ENCODE measurements around the gene INPP4A.
A peak's percentile ranks its signal among the peaks of the same experiment; 100 is the strongest.

Gene INPP4A

GRCh38 chr2:98441706-98442450, 2.8 kb upstream of the INPP4A start:
- TF ChIP-seq, protein P1, sequence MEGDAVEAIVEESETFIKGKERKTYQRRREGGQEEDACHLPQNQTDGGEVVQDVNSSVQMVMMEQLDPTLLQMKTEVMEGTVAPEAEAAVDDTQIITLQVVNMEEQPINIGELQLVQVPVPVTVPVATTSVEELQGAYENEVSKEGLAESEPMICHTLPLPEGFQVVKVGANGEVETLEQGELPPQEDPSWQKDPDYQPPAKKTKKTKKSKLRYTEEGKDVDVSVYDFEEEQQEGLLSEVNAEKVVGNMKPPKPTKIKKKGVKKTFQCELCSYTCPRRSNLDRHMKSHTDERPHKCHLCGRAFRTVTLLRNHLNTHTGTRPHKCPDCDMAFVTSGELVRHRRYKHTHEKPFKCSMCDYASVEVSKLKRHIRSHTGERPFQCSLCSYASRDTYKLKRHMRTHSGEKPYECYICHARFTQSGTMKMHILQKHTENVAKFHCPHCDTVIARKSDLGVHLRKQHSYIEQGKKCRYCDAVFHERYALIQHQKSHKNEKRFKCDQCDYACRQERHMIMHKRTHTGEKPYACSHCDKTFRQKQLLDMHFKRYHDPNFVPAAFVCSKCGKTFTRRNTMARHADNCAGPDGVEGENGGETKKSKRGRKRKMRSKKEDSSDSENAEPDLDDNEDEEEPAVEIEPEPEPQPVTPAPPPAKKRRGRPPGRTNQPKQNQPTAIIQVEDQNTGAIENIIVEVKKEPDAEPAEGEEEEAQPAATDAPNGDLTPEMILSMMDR (IDR thresholded peaks at IDR 0.05; ENCODE audit: extremely low read depth, missing control alignments), result no peak
- no peak for DNase-seq (ENCODE audit: low spot score)

- no peak for DNase-seq (ENCODE audit: low spot score)
These were observed 2.2 kb upstream of the INPP4A start for GRCh38 chr2:98442488-98442887.

GRCh38 chr2:98445177-98445682, 572 bp downstream of the INPP4A start:
- DNase-seq (ENCODE audit: low spot score), result peak; percentile 44
- TF ChIP-seq, protein P1 (IDR thresholded peaks at IDR 0.05; ENCODE audit: extremely low read depth, missing control alignments), result no peak

More at GRCh38 chr2:98442488-98442887, 2.2 kb upstream of the INPP4A start:
- TF ChIP-seq, protein P1 (IDR thresholded peaks at IDR 0.05; ENCODE audit: extremely low read depth, missing control alignments), result no peak

- TF ChIP-seq, protein P1 (IDR thresholded peaks at IDR 0.05; ENCODE audit: extremely low read depth, missing control alignments), result no peak
- peak; percentile 28 for DNase-seq (ENCODE audit: low spot score)
These were observed 1.3 kb downstream of the INPP4A start for GRCh38 chr2:98445683-98446581.

DNA sequence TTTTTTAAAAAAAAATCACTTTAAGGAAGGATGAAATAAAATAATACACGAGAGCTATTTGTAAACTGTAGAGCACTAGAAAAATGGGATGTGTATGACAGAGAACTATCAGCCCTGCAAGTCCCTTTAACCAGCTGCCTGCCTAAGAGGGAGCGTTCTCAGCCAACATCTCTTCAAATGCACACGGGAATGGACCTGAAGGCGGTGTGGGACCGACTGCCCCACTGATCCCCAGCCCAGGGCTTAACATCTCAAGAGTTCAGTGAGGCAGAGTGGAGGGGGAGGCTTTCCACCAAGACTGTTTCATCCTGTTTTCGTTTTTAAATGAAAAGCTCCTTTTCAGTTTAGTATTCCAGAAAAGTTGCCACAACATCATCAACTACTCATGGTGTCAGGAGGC, 2.2 kb downstream of the INPP4A start:
- no peak for DNase-seq (ENCODE audit: low spot score)
- TF ChIP-seq, protein P1 (IDR thresholded peaks at IDR 0.05; ENCODE audit: extremely low read depth, missing control alignments), result no peak

DNA sequence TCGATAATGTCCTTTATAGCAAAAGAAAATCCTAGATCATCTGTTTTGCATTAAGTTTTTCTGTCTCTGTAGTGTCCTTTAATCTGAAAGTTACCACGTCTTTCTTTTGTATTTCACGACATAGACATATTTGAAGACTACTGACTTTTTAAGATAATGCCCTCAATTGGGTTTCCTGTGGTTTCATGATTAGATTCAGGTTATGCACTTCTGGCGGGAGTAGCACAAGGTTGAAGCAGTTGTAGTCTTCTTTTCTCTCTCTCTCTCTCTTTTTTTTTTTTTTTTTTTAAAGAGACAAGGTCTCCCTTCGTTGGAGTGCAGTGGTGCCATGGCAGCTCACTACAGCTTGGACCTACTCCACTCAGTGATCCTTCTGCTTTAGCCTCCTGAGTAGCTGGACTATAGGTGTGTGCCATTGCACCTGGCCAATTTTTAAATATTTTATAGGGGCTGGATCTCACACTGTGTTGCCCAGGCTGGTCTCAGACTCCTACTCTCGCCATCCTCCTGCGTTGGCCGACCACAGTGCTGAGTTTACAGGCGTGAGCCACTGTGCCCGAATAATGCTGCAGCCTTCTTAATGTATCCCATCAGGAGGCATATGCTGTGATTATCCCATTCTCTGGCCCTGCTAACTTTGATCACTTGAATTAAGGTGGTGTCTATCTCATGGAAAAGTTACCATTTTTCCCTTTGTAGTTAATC, 3.9 kb downstream of the INPP4A start:
- TF ChIP-seq, protein P1 (IDR thresholded peaks at IDR 0.05; ENCODE audit: extremely low read depth, missing control alignments), result no peak
- DNase-seq (ENCODE audit: low spot score), result no peak
